HCT116 (cell line): ENCODE data around the gene KCNK13.

ENCODE experiments used
- CEBPB ChIP-seq: IDR thresholded peaks from 2 replicates; pipeline ENCODE4 v1.6.1; 2012; ENCODE audit warnings: low read depth
- CTCF ChIP-seq, 3 experiments: fragments of 200-600 bp in 1 of 3; sonication (generic) in 1 of 3; IDR thresholded peaks in 2 of 3; conservative IDR thresholded peaks in 1 of 3; 2 replicates each; pipeline ENCODE4 v1.5.1; 2012 to 2017; ENCODE audit warnings: low read depth in 2 of 3, low read length in 2 of 3, antibody characterized with exemption in 1 of 3, borderline replicate concordance in 1 of 3, control low read depth in 1 of 3, mild to moderate bottlenecking in 1 of 3, mixed read lengths in 1 of 3, mixed run types in 1 of 3, moderate library complexity in 1 of 3; ENCODE audit not compliant: insufficient read depth in 1 of 3
- EGR1 ChIP-seq: IDR thresholded peaks from 2 replicates; pipeline ENCODE4 v1.6.1; 2012; ENCODE audit warnings: low read depth
- EZH2 ChIP-seq: fragments of 200-600 bp; sonication (generic); IDR thresholded peaks from 2 replicates; pipeline ENCODE4 v1.6.1; 2017; ENCODE audit warnings: antibody characterized with exemption, mixed run types
- MAX ChIP-seq: IDR thresholded peaks from 2 replicates; pipeline ENCODE4 v1.6.1; 2012
- POLR2A ChIP-seq: IDR thresholded peaks from 2 replicates; pipeline ENCODE4 v1.7.0; 2011; ENCODE audit warnings: borderline replicate concordance; ENCODE audit not compliant: insufficient read depth, insufficient read length; ENCODE audit errors: extremely low read depth
- POLR2AphosphoS5 ChIP-seq: IDR thresholded peaks from 2 replicates; pipeline ENCODE4 v1.6.1; 2011; ENCODE audit warnings: mild to moderate bottlenecking, low read depth, low read length, moderate library complexity
- RAD21 ChIP-seq: IDR thresholded peaks from 2 replicates; pipeline ENCODE4 v1.6.1; 2012; ENCODE audit warnings: low read depth, mild to moderate bottlenecking
- REST ChIP-seq: IDR thresholded peaks from 2 replicates; pipeline ENCODE4 v1.6.1; 2012; ENCODE audit warnings: low read depth
- SRF ChIP-seq: IDR thresholded peaks from 2 replicates; pipeline ENCODE4 v1.6.1; 2012; ENCODE audit warnings: low read depth
- YY1 ChIP-seq: IDR thresholded peaks from 2 replicates; pipeline ENCODE4 v1.6.1; 2011; ENCODE audit warnings: low read length, low read depth, moderate library complexity, mild to moderate bottlenecking; ENCODE audit not compliant: insufficient replicate concordance; ENCODE audit errors: extremely low read depth
- ZFX ChIP-seq: fragments of 450-650 bp; IDR thresholded peaks from 2 replicates; pipeline ENCODE4 v1.6.1; 2017

DNA sequence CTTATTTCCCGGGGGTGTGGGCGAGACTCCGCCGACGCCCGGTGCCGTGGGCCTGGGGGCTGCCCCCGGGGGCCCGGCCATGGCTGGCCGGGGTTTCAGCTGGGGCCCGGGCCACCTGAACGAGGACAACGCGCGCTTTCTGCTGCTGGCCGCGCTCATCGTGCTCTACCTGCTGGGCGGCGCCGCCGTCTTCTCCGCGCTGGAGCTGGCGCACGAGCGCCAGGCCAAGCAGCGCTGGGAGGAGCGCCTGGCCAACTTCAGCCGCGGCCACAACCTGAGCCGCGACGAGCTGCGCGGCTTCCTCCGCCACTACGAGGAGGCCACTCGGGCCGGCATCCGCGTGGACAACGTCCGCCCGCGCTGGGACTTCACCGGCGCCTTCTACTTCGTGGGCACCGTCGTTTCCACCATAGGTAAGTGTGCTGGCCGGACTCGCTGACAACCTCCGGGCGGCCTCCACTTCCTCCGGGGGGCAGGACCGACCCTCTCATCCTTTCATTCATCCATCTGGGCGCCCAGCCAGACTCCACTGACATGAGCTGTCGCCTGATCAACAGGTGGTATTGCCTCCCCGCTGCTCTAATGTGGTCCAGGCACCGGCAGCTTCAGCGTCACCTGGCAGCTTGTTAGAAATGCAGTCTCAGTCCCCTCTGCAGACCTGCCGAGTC is 467 bp downstream of the KCNK13 start:
- TF ChIP-seq REST (no peak), CTCF (IDR thresholded peaks at IDR 0.05 in 2 of 3, conservative IDR thresholded peaks at IDR 0.05 in 1 of 3; ENCODE audit: borderline replicate concordance in 1 of 3, insufficient read depth in 1 of 3, low read depth in 2 of 3, low read length in 2 of 3) (no peak), YY1 (no peak), EZH2 (no peak), RAD21 (no peak), POLR2A (no peak), CEBPB (no peak), POLR2AphosphoS5 (no peak), SRF (no peak), EGR1 (no peak), MAX (no peak), ZFX (no peak)
